Glutamatergic neuron (in vitro differentiated cells): ENCODE measurements around the gene EIF2S3. TPM values are rescaled to one million over a fixed set of nuclear protein-coding genes. Genes with fewer than 3 reads are reported as not detected.

Source experiments
- DNase-seq: peaks from one replicate; pipeline ENCODE4 v3.0.0; 2022
- H3K27ac Mint-ChIP-seq: one replicate; pipeline ENCODE4 v1.8.0; 2020; ENCODE audit warnings: mild to moderate bottlenecking, mixed read lengths, inconsistent platforms; ENCODE audit not compliant: unreplicated experiment
- H3K27me3 Mint-ChIP-seq: one replicate; pipeline ENCODE4 v1.8.0; 2020; ENCODE audit warnings: mild to moderate bottlenecking, moderate library complexity, mixed read lengths, inconsistent platforms; ENCODE audit not compliant: unreplicated experiment
- H3K36me3 Mint-ChIP-seq: one replicate; pipeline ENCODE4 v1.8.0; 2020; ENCODE audit warnings: mild to moderate bottlenecking, mixed read lengths, inconsistent platforms; ENCODE audit not compliant: unreplicated experiment
- H3K4me1 Mint-ChIP-seq: one replicate; pipeline ENCODE4 v1.8.0; 2020; ENCODE audit warnings: mild to moderate bottlenecking, low read depth, mixed read lengths, inconsistent platforms; ENCODE audit not compliant: unreplicated experiment
- H3K4me3 Mint-ChIP-seq: one replicate; pipeline ENCODE4 v1.8.0; 2020; ENCODE audit warnings: mild to moderate bottlenecking, mixed read lengths, inconsistent platforms; ENCODE audit not compliant: unreplicated experiment
- H3K9me3 Mint-ChIP-seq: one replicate; pipeline ENCODE4 v1.8.0; 2020; ENCODE audit warnings: mild to moderate bottlenecking, moderate library complexity, mixed read lengths, inconsistent platforms; ENCODE audit not compliant: unreplicated experiment
- total RNA-seq: library from RNA; stranded (reverse); fragmentation: NEBNext Ultra II Directional; extraction: Animal tissue kit (Norgen Biotek cat#: 25700); gene quantifications from one replicate; pipeline ENCODE4 v1.2.1, GENCODE V29; 2021; ENCODE audit not compliant: unreplicated experiment
- TF ChIP-seq, protein P1 (sequence below): fragments of 200-600 bp; sonication (generic); IDR thresholded peaks from one replicate; pipeline ENCODE4 v1.5.0; 2021; ENCODE audit not compliant: partially characterized antibody, unreplicated experiment

Gene EIF2S3
- total RNA-seq, 1 donor from 2014 or later = 134 TPM

DNA sequence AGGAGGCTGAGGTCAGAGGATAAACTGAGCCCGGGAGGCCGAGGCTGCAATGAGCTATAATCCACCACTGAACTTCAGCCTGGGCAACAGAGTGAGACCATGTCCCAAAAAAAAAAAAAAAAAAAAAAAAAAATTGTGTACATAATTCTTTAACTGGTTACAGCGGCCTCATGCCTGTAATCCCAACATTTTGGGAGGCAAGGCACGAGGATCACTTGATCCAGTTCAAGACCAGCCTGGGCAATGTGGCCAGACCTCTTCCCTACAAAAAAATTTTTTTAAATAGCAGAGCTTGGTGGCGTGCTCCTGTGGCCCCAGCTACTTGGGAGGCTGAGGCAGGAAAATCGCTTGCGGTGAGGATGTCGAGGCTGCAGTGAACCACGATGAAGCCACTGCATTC, 37.1 kb upstream of the EIF2S3 start:
- TF ChIP-seq, protein P1, sequence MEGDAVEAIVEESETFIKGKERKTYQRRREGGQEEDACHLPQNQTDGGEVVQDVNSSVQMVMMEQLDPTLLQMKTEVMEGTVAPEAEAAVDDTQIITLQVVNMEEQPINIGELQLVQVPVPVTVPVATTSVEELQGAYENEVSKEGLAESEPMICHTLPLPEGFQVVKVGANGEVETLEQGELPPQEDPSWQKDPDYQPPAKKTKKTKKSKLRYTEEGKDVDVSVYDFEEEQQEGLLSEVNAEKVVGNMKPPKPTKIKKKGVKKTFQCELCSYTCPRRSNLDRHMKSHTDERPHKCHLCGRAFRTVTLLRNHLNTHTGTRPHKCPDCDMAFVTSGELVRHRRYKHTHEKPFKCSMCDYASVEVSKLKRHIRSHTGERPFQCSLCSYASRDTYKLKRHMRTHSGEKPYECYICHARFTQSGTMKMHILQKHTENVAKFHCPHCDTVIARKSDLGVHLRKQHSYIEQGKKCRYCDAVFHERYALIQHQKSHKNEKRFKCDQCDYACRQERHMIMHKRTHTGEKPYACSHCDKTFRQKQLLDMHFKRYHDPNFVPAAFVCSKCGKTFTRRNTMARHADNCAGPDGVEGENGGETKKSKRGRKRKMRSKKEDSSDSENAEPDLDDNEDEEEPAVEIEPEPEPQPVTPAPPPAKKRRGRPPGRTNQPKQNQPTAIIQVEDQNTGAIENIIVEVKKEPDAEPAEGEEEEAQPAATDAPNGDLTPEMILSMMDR = no peak
- no peaks in the 10 kb centered on the region for H3K36me3 Mint-ChIP-seq
- H3K4me3 Mint-ChIP-seq = no peak overlapping the region
- H3K9me3 Mint-ChIP-seq = peaks cover 1% of the 10 kb centered on the region
- no peak for DNase-seq
- no peak overlapping the region for H3K27ac Mint-ChIP-seq
- no peaks in the 10 kb centered on the region for H3K27me3 Mint-ChIP-seq
- H3K4me1 Mint-ChIP-seq = no peaks in the 10 kb centered on the region

DNA sequence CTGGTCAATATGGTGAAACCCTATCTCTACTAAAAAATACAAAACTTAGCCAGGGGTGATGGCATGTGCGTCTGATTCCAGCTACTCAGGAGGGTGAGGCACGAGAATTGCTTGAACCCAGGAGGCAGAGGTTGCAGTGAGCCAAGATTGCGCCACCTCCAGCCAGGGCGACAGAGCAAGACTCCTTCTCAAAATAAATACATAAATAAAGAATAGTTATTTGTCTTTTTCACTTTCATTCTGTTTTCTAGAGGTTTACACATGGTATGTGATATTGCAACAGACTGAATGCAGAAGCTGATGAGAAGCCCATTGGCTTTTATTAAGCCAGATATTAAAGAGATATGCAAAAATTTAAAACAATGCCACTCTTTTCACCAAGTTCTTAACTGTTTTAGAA, 35.9 kb upstream of the EIF2S3 start:
- no peak overlapping the region for H3K27ac Mint-ChIP-seq
- H3K36me3 Mint-ChIP-seq = no peaks in the 10 kb centered on the region
- H3K4me3 Mint-ChIP-seq = no peak overlapping the region
- peaks cover 1% of the 10 kb centered on the region for H3K9me3 Mint-ChIP-seq
- no peaks in the 10 kb centered on the region for H3K27me3 Mint-ChIP-seq
- H3K4me1 Mint-ChIP-seq = no peaks in the 10 kb centered on the region
- DNase-seq = no peak
- TF ChIP-seq, protein P1 = no peak

DNA sequence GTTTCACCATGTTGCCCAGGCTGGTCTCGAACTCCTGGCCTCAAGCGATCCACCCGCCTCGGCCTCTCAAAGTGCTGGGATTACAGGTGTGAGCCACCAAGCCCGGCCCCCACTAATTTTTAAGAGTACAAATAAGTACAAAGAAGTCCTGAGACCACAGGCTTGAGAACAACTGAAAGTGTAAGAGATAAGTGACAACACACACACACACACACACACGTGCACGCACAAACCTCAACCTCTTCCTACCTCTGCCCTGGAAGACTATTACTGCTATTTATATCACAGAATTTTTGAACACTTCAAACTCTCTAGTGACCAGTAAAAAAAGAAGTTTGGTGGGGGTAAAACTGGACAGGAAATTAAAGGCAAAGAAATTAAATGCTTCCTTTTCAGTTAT, 35.3 kb upstream of the EIF2S3 start:
- H3K27ac Mint-ChIP-seq = no peak overlapping the region
- TF ChIP-seq, protein P1 = no peak

DNA sequence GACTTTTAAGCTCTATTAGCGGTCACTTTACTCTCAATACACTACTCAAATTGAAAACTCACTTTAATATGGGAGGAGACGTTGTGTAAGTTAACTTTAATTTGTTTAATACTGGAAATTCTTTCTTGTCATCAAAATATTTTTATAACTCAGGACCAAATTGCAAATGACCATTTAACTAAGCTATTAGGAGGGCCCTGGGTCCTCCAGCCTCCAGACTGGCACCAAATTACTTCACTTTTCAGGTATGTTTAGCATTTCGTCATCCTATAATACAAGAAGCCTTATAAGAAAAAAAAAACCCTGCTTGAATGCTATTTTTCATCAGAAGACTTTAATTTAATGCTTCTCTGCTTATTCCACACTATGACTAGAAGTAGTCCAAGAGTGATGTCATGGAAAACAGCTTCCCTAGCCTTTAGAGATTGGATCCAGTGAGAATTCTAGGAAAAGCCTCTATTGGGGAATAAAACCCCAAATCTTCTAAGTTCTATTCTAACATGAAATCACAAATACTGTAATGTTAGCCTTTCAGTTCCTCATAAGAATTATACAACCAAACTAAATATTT, 34.4 kb upstream of the EIF2S3 start:
- H3K27ac Mint-ChIP-seq = no peak overlapping the region
- TF ChIP-seq, protein P1 = no peak
- no peaks in the 10 kb centered on the region for H3K4me1 Mint-ChIP-seq
- no peak overlapping the region for H3K4me3 Mint-ChIP-seq
- peaks cover 1% of the 10 kb centered on the region for H3K9me3 Mint-ChIP-seq
- no peak for DNase-seq
- no peaks in the 10 kb centered on the region for H3K27me3 Mint-ChIP-seq
- H3K36me3 Mint-ChIP-seq = no peaks in the 10 kb centered on the region

More for the DNA sequence above, 35.3 kb upstream of the EIF2S3 start:
- Mint-ChIP-seq H3K4me3 (no peak overlapping the region), H3K9me3 (peaks cover 1% of the 10 kb centered on the region), H3K36me3 (no peaks in the 10 kb centered on the region), H3K4me1 (no peaks in the 10 kb centered on the region), H3K27me3 (no peaks in the 10 kb centered on the region)
- DNase-seq = no peak

DNA sequence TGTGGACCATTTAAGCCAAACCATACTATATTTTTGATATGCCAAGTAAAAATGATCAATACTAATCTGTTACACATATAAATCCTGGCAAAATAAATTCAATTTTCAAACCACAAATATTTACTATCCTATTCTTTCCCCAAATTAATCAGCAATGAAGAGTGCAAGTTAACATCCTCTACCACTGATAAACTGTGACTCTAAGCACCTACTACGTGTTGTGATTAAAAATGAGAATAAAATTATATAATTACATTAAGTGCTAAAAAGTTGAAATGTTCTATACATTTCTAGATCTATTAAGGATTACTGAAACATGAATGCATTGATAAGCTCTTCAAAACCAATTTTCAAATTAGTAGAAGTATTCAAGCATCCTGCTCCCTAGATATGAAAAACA, 31.2 kb upstream of the EIF2S3 start:
- Mint-ChIP-seq H3K9me3 (peaks cover 5% of the 10 kb centered on the region), H3K4me3 (peak overlapping the region; percentile 85), H3K4me1 (peaks cover 2% of the 10 kb centered on the region), H3K36me3 (no peaks in the 10 kb centered on the region), H3K27ac (peak overlapping the region; percentile 54), H3K27me3 (peaks cover 2% of the 10 kb centered on the region)
- TF ChIP-seq, protein P1 = no peak
- no peak for DNase-seq
